WTC11 (cell line): ENCODE data around the gene ANKRD62. TPM values are rescaled to one million over a fixed set of nuclear protein-coding genes. Genes with fewer than 3 reads are reported as not detected.

Source experiments
- ATAC-seq: fragments of 200-7000 bp; cut with Tn5 transposase; 2 replicates; pipeline ENCODE4 v1.10.0; 2021; ENCODE audit warnings: mild to moderate bottlenecking, moderate library complexity
- CTCF ChIA-PET: fragments of 300-600 bp; sonication (Branson Sonifier 250); formaldehyde crosslinking; loops from one replicate; lab custom pipeline; 2021; ENCODE audit warnings: antibody characterized with exemption; lab: Charles Lee
- POLR2A ChIA-PET: fragments of 350-600 bp; sonication (Branson Sonifier 250); formaldehyde crosslinking; loops from one replicate; lab custom pipeline; 2021; ENCODE audit warnings: antibody characterized with exemption; lab: Charles Lee
- DNase-seq: peaks from one replicate; pipeline ENCODE4 v3.0.0; 2021; ENCODE audit warnings: low spot score
- H3K27ac Mint-ChIP-seq: 2 replicates; pipeline ENCODE4 v1.8.0; 2021; ENCODE audit warnings: mixed read lengths
- H3K27me3 Mint-ChIP-seq: 2 replicates; pipeline ENCODE4 v1.8.0; 2021; ENCODE audit warnings: low read depth, mild to moderate bottlenecking, moderate library complexity, mixed read lengths
- H3K36me3 Mint-ChIP-seq: 2 replicates; pipeline ENCODE4 v1.8.0; 2021; ENCODE audit warnings: mixed read lengths
- H3K4me1 Mint-ChIP-seq: 2 replicates; pipeline ENCODE4 v1.8.0; 2022; ENCODE audit warnings: mixed read lengths
- H3K4me3 Mint-ChIP-seq: 2 replicates; pipeline ENCODE4 v1.8.0; 2021; ENCODE audit warnings: mild to moderate bottlenecking, moderate library complexity, mixed read lengths
- H3K9me3 Mint-ChIP-seq: 2 replicates; pipeline ENCODE4 v1.8.0; 2021; ENCODE audit warnings: mixed read lengths
- ARID4B ChIP-seq: sonication (generic); formaldehyde crosslinking; IDR thresholded peaks from 2 replicates; pipeline ENCODE4 v1.8.0; 2023; ENCODE audit warnings: missing genetic modification reagents, mild to moderate bottlenecking, borderline replicate concordance
- E2F1 ChIP-seq: sonication (generic); formaldehyde crosslinking; IDR thresholded peaks from 2 replicates; pipeline ENCODE4 v1.8.0; 2022; ENCODE audit warnings: mild to moderate bottlenecking, missing genetic modification reagents
- E2F4 ChIP-seq: sonication (generic); formaldehyde crosslinking; IDR thresholded peaks from 2 replicates; pipeline ENCODE4 v1.8.1; 2022; ENCODE audit warnings: low read depth, mild to moderate bottlenecking, moderate library complexity, missing genetic modification reagents, borderline replicate concordance
- FOXJ3 ChIP-seq: sonication (generic); formaldehyde crosslinking; IDR thresholded peaks from 2 replicates; pipeline ENCODE4 v1.9.0; 2021; ENCODE audit warnings: missing genetic modification reagents, mild to moderate bottlenecking, borderline replicate concordance
- GTF2I ChIP-seq: fragments of 250-450 bp; sonication (Bioruptor Pico); conservative IDR thresholded peaks from 2 replicates; pipeline ENCODE4 v1.4.0; 2021; ENCODE audit warnings: mild to moderate bottlenecking
- HMGXB4 ChIP-seq: sonication (generic); formaldehyde crosslinking; IDR thresholded peaks from 2 replicates; pipeline ENCODE4 v1.8.1; 2023; ENCODE audit warnings: mild to moderate bottlenecking, moderate library complexity, missing genetic modification reagents
- KAT7 ChIP-seq: sonication (generic); formaldehyde crosslinking; IDR thresholded peaks from 2 replicates; pipeline ENCODE4 v1.8.1; 2023; ENCODE audit warnings: missing genetic modification reagents, mild to moderate bottlenecking, borderline replicate concordance
- MLX ChIP-seq: sonication (generic); formaldehyde crosslinking; IDR thresholded peaks from 2 replicates; pipeline ENCODE4 v1.8.1; 2023; ENCODE audit warnings: mild to moderate bottlenecking, missing genetic modification reagents, moderate library complexity
- MYBL2 ChIP-seq: sonication (generic); formaldehyde crosslinking; IDR thresholded peaks from 2 replicates; pipeline ENCODE4 v1.8.1; 2023; ENCODE audit warnings: mild to moderate bottlenecking, moderate library complexity, missing genetic modification reagents
- ZBTB43 ChIP-seq: sonication (generic); formaldehyde crosslinking; IDR thresholded peaks from 2 replicates; pipeline ENCODE4 v1.8.1; 2023; ENCODE audit warnings: mild to moderate bottlenecking, missing genetic modification reagents
- ZMAT4 ChIP-seq: fragments of 250-450 bp; sonication (Bioruptor Pico); IDR thresholded peaks from 2 replicates; pipeline ENCODE4 v1.9.0; 2021; ENCODE audit warnings: mild to moderate bottlenecking
- ZNF416 ChIP-seq: fragments of 250-450 bp; sonication (Bioruptor Pico); IDR thresholded peaks from 2 replicates; pipeline ENCODE4 v1.9.0; 2021; ENCODE audit warnings: mild to moderate bottlenecking, inconsistent platforms
- ZNF425 ChIP-seq: fragments of 250-450 bp; sonication (Bioruptor Pico); conservative IDR thresholded peaks from 2 replicates; pipeline ENCODE4 v1.9.0; 2021; ENCODE audit warnings: mild to moderate bottlenecking
- ZNF532 ChIP-seq: fragments of 250-450 bp; sonication (Bioruptor Pico); IDR thresholded peaks from 2 replicates; pipeline ENCODE4 v1.9.0; 2021; ENCODE audit warnings: mild to moderate bottlenecking, borderline replicate concordance
- ZSCAN18 ChIP-seq: fragments of 250-450 bp; sonication (Bioruptor Pico); IDR thresholded peaks from 2 replicates; pipeline ENCODE4 v2.1.2; 2022; ENCODE audit warnings: mild to moderate bottlenecking, moderate library complexity
- total RNA-seq: library from RNA; stranded (reverse); gene quantifications from 3 replicates; pipeline ENCODE4 v1.2.3, GENCODE V29; 2021

ANKRD62 gene
- total RNA-seq, 1 experiment from 2014 or later: not detected

- Mint-ChIP-seq H3K4me3 (no peak overlapping the region), H3K4me1 (no peaks in the 10 kb centered on the region), H3K9me3 (peaks cover 2% of the 10 kb centered on the region), H3K27me3 (peaks cover 3% of the 10 kb centered on the region), H3K36me3 (no peaks in the 10 kb centered on the region), H3K27ac (no peak overlapping the region)
- POLR2A ChIA-PET: no interaction called here
- ATAC-seq (no peak), DNase-seq (no peak)
- TF ChIP-seq HMGXB4 (CRISPR knock-in tag): no peak
- no peak for TF ChIP-seq E2F4 (CRISPR knock-in tag)
- no peak for TF ChIP-seq ZSCAN18
- TF ChIP-seq MLX: no peak
- no peak for TF ChIP-seq MYBL2 (CRISPR knock-in tag)
- no peak for TF ChIP-seq ZNF416 (CRISPR knock-in tag)
- TF ChIP-seq E2F1: no peak
- TF ChIP-seq ZNF425: no peak
- no peak for TF ChIP-seq ARID4B (CRISPR knock-in tag)
- TF ChIP-seq FOXJ3: no peak
- TF ChIP-seq GTF2I (CRISPR knock-in tag): no peak
- no peak for TF ChIP-seq ZMAT4 (CRISPR knock-in tag)
- TF ChIP-seq KAT7 (CRISPR knock-in tag): no peak
- no peak for TF ChIP-seq ZNF532 (CRISPR knock-in tag)
- TF ChIP-seq ZBTB43 (CRISPR knock-in tag): no peak
- CTCF ChIA-PET: interaction anchor here (2.5 kb wide), 1 partner anchor 148 kb away, joined by 9 read pairs; no protein-coding TSS in a partner anchor
These were observed 4.8 kb upstream of the ANKRD62 start for GRCh38 chr18:12088731-12089375.
